Choroid plexus epithelial cell (primary cell): ENCODE results near the gene ZFC3H1.
"Not testable (repeated sequence)": the region's sequence is repeated elsewhere in the genome, so short reads cannot be mapped to it uniquely, and the experiment has no call there.

Experiments used
- DNase-seq: peaks from one replicate; pipeline ENCODE4 v3.0.0-alpha.2; 2010; ENCODE audit warnings: low read depth
- H3K4me3 ChIP-seq: 2 replicates; pipeline ENCODE4 v1.5.1; 2011; ENCODE audit warnings: low read depth, mild to moderate bottlenecking, control low read depth, low read length, moderate library complexity
- TF ChIP-seq, protein P1 (sequence below): conservative IDR thresholded peaks from 2 replicates; pipeline ENCODE4 v1.5.1; 2011; ENCODE audit warnings: low read depth, mild to moderate bottlenecking, control low read depth, inconsistent platforms, low read length, moderate library complexity

ZFC3H1 gene

DNA sequence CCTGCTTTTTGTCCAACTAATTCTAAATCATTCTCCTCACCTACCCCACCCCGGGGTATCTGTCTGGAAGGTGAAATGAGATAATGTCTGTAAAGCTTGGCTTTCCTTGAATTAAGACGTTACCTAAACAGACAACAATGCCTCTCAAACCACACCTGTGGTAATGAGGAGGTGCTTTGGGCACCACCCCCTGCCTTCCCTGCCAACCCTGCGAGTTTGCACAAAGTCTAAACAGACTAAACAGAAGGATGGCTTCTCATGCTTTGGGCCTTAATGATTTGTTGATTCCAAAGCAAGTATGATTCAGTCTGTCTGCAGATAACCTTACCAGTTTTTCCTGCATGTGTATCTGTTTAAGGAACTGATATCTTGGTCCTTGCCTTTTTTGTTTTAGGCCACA lies 82.4 kb downstream of the ZFC3H1 start:
- no peak overlapping the region for H3K4me3 ChIP-seq
- TF ChIP-seq, protein P1, sequence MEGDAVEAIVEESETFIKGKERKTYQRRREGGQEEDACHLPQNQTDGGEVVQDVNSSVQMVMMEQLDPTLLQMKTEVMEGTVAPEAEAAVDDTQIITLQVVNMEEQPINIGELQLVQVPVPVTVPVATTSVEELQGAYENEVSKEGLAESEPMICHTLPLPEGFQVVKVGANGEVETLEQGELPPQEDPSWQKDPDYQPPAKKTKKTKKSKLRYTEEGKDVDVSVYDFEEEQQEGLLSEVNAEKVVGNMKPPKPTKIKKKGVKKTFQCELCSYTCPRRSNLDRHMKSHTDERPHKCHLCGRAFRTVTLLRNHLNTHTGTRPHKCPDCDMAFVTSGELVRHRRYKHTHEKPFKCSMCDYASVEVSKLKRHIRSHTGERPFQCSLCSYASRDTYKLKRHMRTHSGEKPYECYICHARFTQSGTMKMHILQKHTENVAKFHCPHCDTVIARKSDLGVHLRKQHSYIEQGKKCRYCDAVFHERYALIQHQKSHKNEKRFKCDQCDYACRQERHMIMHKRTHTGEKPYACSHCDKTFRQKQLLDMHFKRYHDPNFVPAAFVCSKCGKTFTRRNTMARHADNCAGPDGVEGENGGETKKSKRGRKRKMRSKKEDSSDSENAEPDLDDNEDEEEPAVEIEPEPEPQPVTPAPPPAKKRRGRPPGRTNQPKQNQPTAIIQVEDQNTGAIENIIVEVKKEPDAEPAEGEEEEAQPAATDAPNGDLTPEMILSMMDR: no peak
- no peak for DNase-seq

DNA sequence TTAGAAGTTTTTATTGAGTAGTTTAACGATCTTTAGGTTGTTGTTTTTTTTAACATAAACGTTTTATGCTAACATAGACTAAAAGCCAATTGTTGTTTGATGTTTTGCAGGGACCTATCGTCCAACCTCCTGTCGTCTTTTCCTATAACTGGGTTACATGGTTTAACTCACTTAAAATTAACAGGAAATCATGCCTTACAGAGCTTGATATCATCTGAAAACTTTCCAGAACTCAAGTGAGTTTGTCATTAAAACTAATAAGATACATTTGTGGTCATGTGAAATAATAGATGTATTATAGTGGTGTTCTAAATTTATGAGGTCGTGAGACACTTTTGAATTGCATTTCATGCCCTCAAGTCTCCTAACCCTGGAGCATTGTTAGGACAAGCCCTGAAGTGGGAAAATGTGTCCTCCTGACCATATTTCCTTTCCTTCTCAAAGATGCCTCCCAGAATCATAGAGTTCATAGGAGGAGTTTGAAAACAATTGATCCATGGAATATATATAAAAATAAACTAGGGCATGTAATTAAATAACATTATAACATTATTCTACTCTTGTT lies 84.9 kb downstream of the ZFC3H1 start:
- TF ChIP-seq, protein P1: no peak
- no peak for DNase-seq
- H3K4me3 ChIP-seq: no peak overlapping the region

DNA sequence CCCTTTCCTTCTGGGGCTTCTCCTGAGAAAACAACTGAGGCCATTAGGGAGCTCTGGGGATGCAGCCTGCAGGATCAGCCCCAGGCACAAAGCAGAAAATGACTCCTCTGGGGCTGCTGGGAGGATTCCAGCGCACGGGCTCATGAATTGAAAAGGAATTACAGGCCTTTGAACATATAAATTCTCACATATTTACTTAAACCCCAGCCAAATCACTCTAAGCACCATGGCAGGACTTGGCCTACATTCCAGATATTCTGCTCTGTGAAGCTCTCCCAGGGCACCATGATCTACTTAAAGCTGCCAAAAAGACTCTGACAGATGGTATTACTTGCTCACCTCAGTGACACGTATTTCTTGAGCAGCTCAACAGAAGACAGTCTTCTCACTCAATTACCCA lies 87.2 kb downstream of the ZFC3H1 start:
- H3K4me3 ChIP-seq: no peak overlapping the region
- TF ChIP-seq, protein P1: no peak
- DNase-seq: no peak

GRCh38 chr12:71569885-71570284 lies 93.8 kb downstream of the ZFC3H1 start:
- H3K4me3 ChIP-seq, DNase-seq: not testable (repeated sequence)

GRCh38 chr12:71567537-71567936 lies 96.1 kb downstream of the ZFC3H1 start:
- no peak overlapping the region for H3K4me3 ChIP-seq
- TF ChIP-seq, protein P1: no peak
- no peak for DNase-seq

DNA sequence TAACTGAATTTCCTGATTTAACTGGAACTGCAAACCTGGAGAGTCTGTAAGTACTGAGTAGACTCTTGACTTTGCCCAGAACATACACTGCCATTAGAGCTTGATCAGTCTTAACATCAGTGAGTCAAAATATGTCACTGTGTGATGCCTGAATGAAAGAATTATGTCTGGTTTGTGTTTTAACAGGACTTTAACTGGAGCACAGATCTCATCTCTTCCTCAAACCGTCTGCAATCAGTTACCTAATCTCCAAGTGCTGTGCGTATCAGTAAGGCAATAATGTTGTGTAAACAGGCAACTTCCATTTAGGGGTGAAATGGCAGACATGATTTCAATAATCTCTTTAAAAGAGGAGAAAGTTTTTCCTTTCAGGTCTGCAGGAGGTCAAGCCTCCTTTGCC lies 97.0 kb downstream of the ZFC3H1 start:
- DNase-seq: no peak
- TF ChIP-seq, protein P1: no peak
- no peak overlapping the region for H3K4me3 ChIP-seq

DNA sequence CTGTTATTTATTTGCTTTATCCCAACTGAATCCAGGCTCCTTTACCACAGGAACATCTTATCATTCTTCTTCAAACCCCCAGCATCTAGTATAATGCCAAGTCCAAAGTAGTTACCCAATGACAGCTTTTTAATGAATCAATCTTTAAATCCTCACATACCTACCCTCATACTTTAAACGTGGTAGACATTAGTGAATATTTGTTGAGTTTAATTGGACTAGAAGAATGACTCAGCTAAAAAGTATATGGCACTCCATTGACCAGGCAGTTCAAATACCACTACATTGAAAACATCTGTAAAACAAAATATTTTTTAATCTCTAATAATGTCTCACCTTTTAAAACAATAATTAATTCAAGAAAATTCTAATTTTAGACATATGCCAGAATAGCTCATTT lies 98.1 kb downstream of the ZFC3H1 start:
- no peak overlapping the region for H3K4me3 ChIP-seq
- TF ChIP-seq, protein P1: no peak
- no peak for DNase-seq
